HepG2 (cell line): Measurements from ENCODE around the gene IRF1. TPM values are rescaled to one million over a fixed set of nuclear protein-coding genes. Genes with fewer than 3 reads are reported as not detected.
A peak's percentile ranks its signal among the peaks of the same experiment; 100 is the strongest.

Experiments used
- ATAC-seq: fragments of 200-7000 bp; cut with Tn5 transposase; 3 replicates; pipeline ENCODE4 v1.9.1; 2020; ENCODE audit warnings: mild to moderate bottlenecking, moderate library complexity
- BruUV-seq: library from RNA; stranded (reverse); fragments of 400-500 nt; replicated peaks from 2 replicates; lab custom pipeline; 2021; lab: Mats Ljungman, UMichigan
- CTCF ChIA-PET: fragments of 300-600 bp; formaldehyde crosslinking; extraction: SDS; loops from one replicate; lab custom pipeline; 2021; ENCODE audit warnings: low total read pairs, inconsistent platforms, low intra/inter-chr PET ratio; lab: Yijun Ruan, JAX
- POLR2A ChIA-PET: fragments of 350-600 bp; sonication (Branson Sonifier 250); formaldehyde crosslinking; loops from one replicate; lab custom pipeline; 2020; ENCODE audit warnings: antibody characterized with exemption, inconsistent platforms; lab: Yijun Ruan, JAX
- DNase-seq: peaks from one replicate; pipeline ENCODE4 v3.0.0-alpha.2; 2015; ENCODE audit warnings: low spot score
- FAIRE-seq: peaks from 3 replicates; lab custom pipeline; 2011; peaks lifted over from hg19 to GRCh38; lab: Jason Lieb, UNC
- H2AFZ ChIP-seq: one replicate; pipeline ENCODE4 v1.6.1; 2011; ENCODE audit warnings: low read length, inconsistent platforms
- H3K27ac ChIP-seq: fragments of 300-600 bp; 3 replicates; pipeline ENCODE4 v1.8.0; 2011; ENCODE audit warnings: mixed run types, mild to moderate bottlenecking, mixed read lengths, low read length, inconsistent platforms; ENCODE audit not compliant: insufficient read depth; ENCODE audit errors: extremely low read length
- H3K27me3 ChIP-seq, 2 experiments: fragments of 200-600 bp in 1 of 2; 2 replicates in 1 of 2; 3 replicates in 1 of 2; pipeline versions ENCODE4 v1.6.0 to v1.8.0; 2011; ENCODE audit warnings: low read length in 2 of 2, mild to moderate bottlenecking in 2 of 2, moderate library complexity in 2 of 2, inconsistent platforms in 1 of 2; ENCODE audit not compliant: insufficient read depth in 2 of 2, control insufficient read depth in 1 of 2
- H3K36me3 ChIP-seq, 2 experiments: fragments of 200-600 bp in 1 of 2; replicated peaks in 1 of 2; 2 replicates in 1 of 2; 3 replicates in 1 of 2; pipeline versions ENCODE4 v1.5.1 to v1.8.0; 2011; ENCODE audit warnings: low read length in 2 of 2, inconsistent platforms in 1 of 2; ENCODE audit not compliant: insufficient read depth in 2 of 2, control insufficient read depth in 1 of 2
- H3K4me1 ChIP-seq: 2 replicates; pipeline ENCODE4 v1.5.1; 2012; ENCODE audit warnings: low read length, inconsistent platforms; ENCODE audit not compliant: insufficient read depth
- H3K4me2 ChIP-seq: 2 replicates; pipeline ENCODE4 v1.6.0; 2011; ENCODE audit warnings: low read depth, low read length, inconsistent platforms
- H3K4me3 ChIP-seq, 3 experiments: fragments of 200-600 bp in 1 of 3; sonication (generic), shearing (Covaris generic) in 1 of 3; replicated peaks in 1 of 3; 2 replicates each; pipeline ENCODE4 v1.5.1; 2011 to 2016; ENCODE audit warnings: low read length in 3 of 3, inconsistent platforms in 2 of 3, low read depth in 2 of 3, mild to moderate bottlenecking in 2 of 3, control low read depth in 1 of 3, mixed read lengths in 1 of 3; ENCODE audit not compliant: insufficient read depth in 1 of 3
- H3K79me2 ChIP-seq: one replicate; pipeline ENCODE4 v1.6.1; 2011; ENCODE audit warnings: low read length, inconsistent platforms; ENCODE audit not compliant: insufficient read depth
- H3K9ac ChIP-seq: 2 replicates; pipeline ENCODE4 v1.6.0; 2011; ENCODE audit warnings: mild to moderate bottlenecking, low read depth, low read length, inconsistent platforms; ENCODE audit not compliant: insufficient read depth
- H3K9me3 ChIP-seq: 2 replicates; pipeline ENCODE4 v1.5.1; 2012; ENCODE audit warnings: mild to moderate bottlenecking, low read length
- H4K20me1 ChIP-seq: 2 replicates; pipeline ENCODE4 v1.6.0; 2011; ENCODE audit warnings: inconsistent platforms, mild to moderate bottlenecking, low read length, moderate library complexity; ENCODE audit not compliant: insufficient read depth
- EP300 ChIP-seq, 3 experiments: sonication (generic) in 1 of 3; formaldehyde crosslinking in 1 of 3; IDR thresholded peaks; 2 replicates each; pipeline versions ENCODE4 v1.5.1 to v1.6.1; 2011 to 2020; ENCODE audit warnings: low read depth in 2 of 3, low read length in 2 of 3, borderline replicate concordance in 1 of 3, improper control_type of control experiment in 1 of 3, mild to moderate bottlenecking in 1 of 3, missing genetic modification reagents in 1 of 3, moderate library complexity in 1 of 3
- HMGXB4 ChIP-seq, 2 experiments: sonication (generic) in 1 of 2; formaldehyde crosslinking in 1 of 2; IDR thresholded peaks; 2 replicates each; pipeline versions ENCODE4 v1.4.0 to v1.6.1; 2018 to 2020; ENCODE audit warnings: missing genetic modification reagents in 2 of 2, borderline replicate concordance in 1 of 2, low read depth in 1 of 2, mild to moderate bottlenecking in 1 of 2, missing biosample characterization in 1 of 2
- MED13 ChIP-seq: sonication (generic); formaldehyde crosslinking; IDR thresholded peaks from 2 replicates; pipeline ENCODE4 v1.5.0; 2020; ENCODE audit warnings: missing genetic modification reagents
- NCOA1 ChIP-seq: sonication (generic); formaldehyde crosslinking; IDR thresholded peaks from 2 replicates; pipeline ENCODE4 v1.9.0; 2021; ENCODE audit warnings: missing genetic modification reagents
- POGK ChIP-seq: sonication (generic); formaldehyde crosslinking; conservative IDR thresholded peaks from 2 replicates; pipeline ENCODE4 v1.8.0; 2022; ENCODE audit warnings: mild to moderate bottlenecking, moderate library complexity, missing genetic modification reagents
- RFX3 ChIP-seq: IDR thresholded peaks from 2 replicates; pipeline ENCODE4 v1.6.1; 2016; ENCODE audit warnings: missing biosample characterization, missing genetic modification reagents
- RFXAP ChIP-seq: sonication (generic); formaldehyde crosslinking; IDR thresholded peaks from 2 replicates; pipeline ENCODE4 v1.4.0; 2020; ENCODE audit warnings: missing genetic modification reagents, borderline replicate concordance
- RNF2 ChIP-seq: fragments of 450-650 bp; conservative IDR thresholded peaks from 2 replicates; pipeline ENCODE4 v1.6.1; 2016; ENCODE audit warnings: low read depth
- YEATS4 ChIP-seq: sonication (generic); formaldehyde crosslinking; IDR thresholded peaks from 2 replicates; pipeline ENCODE4 v1.4.0; 2020; ENCODE audit warnings: missing genetic modification reagents, borderline replicate concordance
- ZHX1 ChIP-seq: sonication (generic); formaldehyde crosslinking; IDR thresholded peaks from 2 replicates; pipeline ENCODE4 v1.8.1; 2022; ENCODE audit warnings: low read depth, mild to moderate bottlenecking, missing genetic modification reagents
- ZNF781 ChIP-seq: sonication (generic); formaldehyde crosslinking; IDR thresholded peaks from 2 replicates; pipeline ENCODE4 v1.5.1; 2020; ENCODE audit warnings: borderline replicate concordance, mild to moderate bottlenecking, missing genetic modification reagents; ENCODE audit errors: not compliant biosample characterization
- WGBS: methylation state at CpG from one replicate; pipeline ENCODE4 v1.1.6; 2017; ENCODE audit warnings: low lambda C conversion rate; 5-methylcytosine and 5-hydroxymethylcytosine counted together
- in situ Hi-C: cut with HindIII; loops from 2 replicates; pipeline ENCODE4 v1.10.0; 2017; ENCODE audit warnings: low pct_unique_long_range_greater_than_20kb; ENCODE audit not compliant: extremely low pct_ligation_motif_present
- intact Hi-C: fragments of 100-400 bp; cut with micrococcal nuclease; formaldehyde crosslinking; loops from one replicate; pipeline ENCODE4 v1.10.0; 2022; ENCODE audit not compliant: unreplicated experiment
- polyA plus RNA-seq, 8 experiments: library from polyadenylated mRNA; depleted of rRNA in 3 of 8; stranded (reverse) in 7 of 8; unstranded in 1 of 8; fragments of >200 nt; fragmentation: Illumina TruSeq in 4 of 8; extraction: Trizol in 4 of 8; gene quantifications; 2 replicates each; pipeline versions ENCODE4 v1.2.1 to v1.2.3, GENCODE V29; 2011 to 2016; ENCODE audit warnings: low read depth in 4 of 8, missing spikeins in 1 of 8, mixed read lengths in 1 of 8; ENCODE audit not compliant: insufficient read depth in 1 of 8
- total RNA-seq, 5 experiments: library from RNA; depleted of rRNA; stranded (reverse); fragments of >200 nt; fragmentation: Illumina TruSeq; extraction: Trizol; gene quantifications; 2 replicates each; pipeline ENCODE4 v1.2.3, GENCODE V29; 2016; ENCODE audit warnings: low read depth in 1 of 5

The IRF1 gene
- total and polyA plus RNA-seq, 2 of the 13 experiments (the other 11 are each of a cell fraction or from before 2014, with no cell fraction given), result 4.1 to 8.8 TPM

GRCh38 chr5:132506094-132506692, 15.6 kb upstream of the IRF1 start (continued):
- TF ChIP-seq EP300 (IDR thresholded peaks at IDR 0.05; ENCODE audit: low read depth in 2 of 2, low read length in 2 of 2) (no peak), EP300 (CRISPR knock-in tag; IDR thresholded peaks at IDR 0.05; ENCODE audit: borderline replicate concordance) (no peak), POGK (CRISPR knock-in tag) (0 out of 2 replicates have a peak, but pooled peaks have one; percentile 31), HMGXB4 (CRISPR knock-in tag; IDR thresholded peaks at IDR 0.05; ENCODE audit: borderline replicate concordance in 1 of 2, low read depth in 1 of 2) (0 out of 4 replicates have a peak, but pooled peaks have one; percentile 33 to 41)

GRCh38 chr5:132505641-132506040, 15.1 kb upstream of the IRF1 start:
- Histone ChIP-seq H3K4me3 (no peak overlapping the region), H2AFZ (no peak overlapping the region), H3K9ac (peak overlapping the region; percentile 24; the same call in 1 of the 2 replicates), H3K4me2 (peak overlapping the region; percentile 42), H4K20me1 (no peaks in the 10 kb centered on the region), H3K27me3 (no peaks in the 10 kb centered on the region), H3K79me2 (no peaks in the 10 kb centered on the region), H3K27ac (no peak overlapping the region), H3K4me1 (peaks cover 60% of the 10 kb centered on the region), H3K36me3 (no peaks in the 10 kb centered on the region), H3K9me3 (no peaks in the 10 kb centered on the region)
- WGBS, result 19% methylated on average over 2 of the region's 2 CpGs
- no peak for TF ChIP-seq RFXAP (CRISPR knock-in tag)
- no peak for TF ChIP-seq RFX3 (CRISPR knock-in tag)
- TF ChIP-seq MED13, result no peak
- no peak for TF ChIP-seq ZNF781 (CRISPR knock-in tag)
- TF ChIP-seq YEATS4, result no peak
- no peak for TF ChIP-seq ZHX1
- no peak for TF ChIP-seq RNF2
- 0 out of 2 replicates have a peak, but pooled peaks have one; percentile 43 for TF ChIP-seq NCOA1 (CRISPR knock-in tag)
- FAIRE-seq (no peak), ATAC-seq (no peak), DNase-seq (no peak)
- ChIA-PET POLR2A (interaction anchor here (1.5 to 3.1 kb wide), 5 partner anchors 9 to 52 kb away, joined by 3 to 28 read pairs (median 9); partner anchors contain the start of gene IRF1), CTCF (interaction anchor here (1.3 to 1.9 kb wide), 2 partner anchors 21 to 118 kb away, joined by 3 to 8 read pairs; no protein-coding TSS in a partner anchor)
- BruUV-seq, result no TSS peak
- in situ Hi-C loops, result no loop called here
- intact Hi-C loops, result no loop called here
